Caco-2 (cell line): ENCODE results near the gene MID1. TPM values are rescaled to one million over a fixed set of nuclear protein-coding genes. Genes with fewer than 3 reads are reported as not detected.

ENCODE experiments used
- BruUV-seq: library from RNA; stranded (reverse); fragments of 400-500 nt; replicated peaks from 2 replicates; lab custom pipeline; 2021; lab: Mats Ljungman, UMichigan
- CTCF ChIA-PET: fragments of 300-600 bp; sonication (Branson Sonifier 250); formaldehyde crosslinking; loops from one replicate; lab custom pipeline; 2022; ENCODE audit warnings: antibody characterized with exemption; lab: Charles Lee
- POLR2A ChIA-PET: fragments of 300-600 bp; sonication (Branson Sonifier 250); formaldehyde crosslinking; loops from one replicate; lab custom pipeline; 2022; ENCODE audit warnings: antibody characterized with exemption; lab: Charles Lee
- DNase-seq, 2 experiments: peaks; one replicate each; pipeline versions ENCODE4 v3.0.0 to v3.0.0-alpha.2; 2020 to 2022
- H3K27me3 ChIP-seq: replicated peaks from 2 replicates; pipeline ENCODE4 v1.6.0; 2011; ENCODE audit warnings: low read length; ENCODE audit not compliant: control insufficient read depth, insufficient read depth
- H3K36me3 ChIP-seq: 2 replicates; pipeline ENCODE4 v1.5.1; 2011; ENCODE audit warnings: low read length; ENCODE audit not compliant: control insufficient read depth, insufficient read depth
- H3K4me1 ChIP-seq: fragments of 250-450 bp; sonication (Bioruptor Pico); 2 replicates; pipeline ENCODE4 v1.5.1; 2020; ENCODE audit warnings: mild to moderate bottlenecking
- H3K4me3 ChIP-seq: 2 replicates; pipeline ENCODE4 v1.5.1; 2011; ENCODE audit warnings: low read depth, mild to moderate bottlenecking, control low read depth, low read length
- H3K9me3 ChIP-seq: fragments of 250-450 bp; sonication (Bioruptor Pico); 2 replicates; pipeline ENCODE4 v1.5.1; 2020; ENCODE audit warnings: mild to moderate bottlenecking, moderate library complexity
- H3K27ac Mint-ChIP-seq: one replicate; pipeline ENCODE4 v1.8.0; 2022; ENCODE audit warnings: mixed read lengths; ENCODE audit not compliant: unreplicated experiment
- H3K27me3 Mint-ChIP-seq: one replicate; pipeline ENCODE4 v1.8.0; 2022; ENCODE audit warnings: mixed read lengths; ENCODE audit not compliant: insufficient read depth, unreplicated experiment
- H3K36me3 Mint-ChIP-seq: one replicate; pipeline ENCODE4 v1.8.0; 2022; ENCODE audit warnings: mild to moderate bottlenecking, mixed read lengths; ENCODE audit not compliant: insufficient read depth, unreplicated experiment
- H3K4me1 Mint-ChIP-seq: one replicate; pipeline ENCODE4 v1.8.0; 2022; ENCODE audit warnings: low read depth, mixed read lengths; ENCODE audit not compliant: unreplicated experiment
- H3K4me3 Mint-ChIP-seq: one replicate; pipeline ENCODE4 v1.8.0; 2022; ENCODE audit warnings: mild to moderate bottlenecking, moderate library complexity, mixed read lengths; ENCODE audit not compliant: unreplicated experiment
- H3K9me3 Mint-ChIP-seq: one replicate; pipeline ENCODE4 v1.8.0; 2022; ENCODE audit warnings: mixed read lengths; ENCODE audit not compliant: unreplicated experiment
- intact Hi-C: fragments of 100-400 bp; cut with micrococcal nuclease; formaldehyde crosslinking; loops from one replicate; pipeline ENCODE4 v1.10.0; 2022; ENCODE audit not compliant: unreplicated experiment
- total RNA-seq: library from RNA; stranded (reverse); gene quantifications from 2 replicates; pipeline ENCODE4 v1.2.3, GENCODE V29; 2022
- TF ChIP-seq, protein P1 (sequence below), 2 experiments: fragments of 200-600 bp in 1 of 2; IDR thresholded peaks; 1 replicate in 1 of 2; 2 replicates in 1 of 2; pipeline versions ENCODE4 v1.5.1 to v1.8.0; 2011 to 2022; ENCODE audit warnings: antibody characterized with exemption in 1 of 2, control low read depth in 1 of 2, inconsistent platforms in 1 of 2, low read depth in 1 of 2, low read length in 1 of 2, mild to moderate bottlenecking in 1 of 2, moderate library complexity in 1 of 2; ENCODE audit not compliant: insufficient read depth in 1 of 2, severe bottlenecking in 1 of 2, unreplicated experiment in 1 of 2

The MID1 gene
- total RNA-seq, 1 experiment from 2014 or later: 61.3 TPM

DNA sequence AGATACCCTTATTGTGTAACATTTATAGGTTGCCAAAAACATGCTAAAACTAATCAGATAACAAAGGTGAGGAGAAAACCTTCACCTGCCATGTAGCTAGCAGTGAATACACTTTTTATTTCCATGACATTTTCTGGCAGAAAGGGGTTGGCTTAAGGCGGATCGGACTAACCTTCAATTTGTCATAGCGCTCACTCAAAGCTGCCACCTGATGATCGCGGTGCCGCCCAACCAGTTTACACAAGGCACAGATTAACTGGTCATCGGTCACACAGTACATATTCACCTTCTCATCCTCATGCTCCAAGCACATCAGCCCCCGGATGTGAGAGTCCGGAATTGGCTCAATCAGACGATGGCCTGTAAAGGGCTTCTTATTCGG, 53.7 kb downstream of the MID1 start:
- ChIA-PET POLR2A (no interaction called here), CTCF (no interaction called here)
- Histone ChIP-seq H3K36me3 (peaks cover 1% of the 10 kb centered on the region; the same call in 1 of the 2 replicates), H3K4me3 (no peak overlapping the region), H3K9me3 (no peaks in the 10 kb centered on the region), H3K4me1 (no peaks in the 10 kb centered on the region), H3K27me3 (no peaks in the 10 kb centered on the region)
- no peaks in the 10 kb centered on the region for H3K9me3 Mint-ChIP-seq
- no peak overlapping the region for H3K4me3 Mint-ChIP-seq
- intact Hi-C loops: no loop called here
- no peak for DNase-seq
- H3K36me3 Mint-ChIP-seq: peaks cover 29% of the 10 kb centered on the region
- no peaks in the 10 kb centered on the region for H3K27me3 Mint-ChIP-seq
- H3K4me1 Mint-ChIP-seq: peaks cover 11% of the 10 kb centered on the region
- peak overlapping the region; percentile 2 for H3K27ac Mint-ChIP-seq
- TF ChIP-seq, protein P1, sequence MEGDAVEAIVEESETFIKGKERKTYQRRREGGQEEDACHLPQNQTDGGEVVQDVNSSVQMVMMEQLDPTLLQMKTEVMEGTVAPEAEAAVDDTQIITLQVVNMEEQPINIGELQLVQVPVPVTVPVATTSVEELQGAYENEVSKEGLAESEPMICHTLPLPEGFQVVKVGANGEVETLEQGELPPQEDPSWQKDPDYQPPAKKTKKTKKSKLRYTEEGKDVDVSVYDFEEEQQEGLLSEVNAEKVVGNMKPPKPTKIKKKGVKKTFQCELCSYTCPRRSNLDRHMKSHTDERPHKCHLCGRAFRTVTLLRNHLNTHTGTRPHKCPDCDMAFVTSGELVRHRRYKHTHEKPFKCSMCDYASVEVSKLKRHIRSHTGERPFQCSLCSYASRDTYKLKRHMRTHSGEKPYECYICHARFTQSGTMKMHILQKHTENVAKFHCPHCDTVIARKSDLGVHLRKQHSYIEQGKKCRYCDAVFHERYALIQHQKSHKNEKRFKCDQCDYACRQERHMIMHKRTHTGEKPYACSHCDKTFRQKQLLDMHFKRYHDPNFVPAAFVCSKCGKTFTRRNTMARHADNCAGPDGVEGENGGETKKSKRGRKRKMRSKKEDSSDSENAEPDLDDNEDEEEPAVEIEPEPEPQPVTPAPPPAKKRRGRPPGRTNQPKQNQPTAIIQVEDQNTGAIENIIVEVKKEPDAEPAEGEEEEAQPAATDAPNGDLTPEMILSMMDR (IDR thresholded peaks at IDR 0.05; ENCODE audit: insufficient read depth in 1 of 2, low read depth in 1 of 2, low read length in 1 of 2, severe bottlenecking in 1 of 2, unreplicated experiment in 1 of 2): no peak
- BruUV-seq: no TSS peak

DNA sequence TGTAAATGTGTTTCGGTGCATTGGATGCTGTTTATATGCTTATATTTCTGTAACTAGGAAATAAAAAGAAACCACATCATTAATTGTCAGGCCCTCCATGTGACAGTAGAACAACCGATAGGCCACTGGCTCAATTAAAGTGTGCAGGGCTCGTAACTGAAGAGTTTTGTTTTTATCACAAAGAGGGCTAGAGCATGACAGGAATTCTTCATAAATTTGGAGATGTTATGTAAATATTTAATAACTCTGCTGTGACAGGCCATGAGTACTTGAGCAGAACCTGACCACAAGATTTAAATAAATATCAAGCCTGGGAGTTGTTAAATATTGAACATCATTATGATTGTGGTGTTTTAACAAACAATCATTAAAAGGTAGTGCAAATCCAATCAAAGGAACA, 55.9 kb downstream of the MID1 start:
- POLR2A ChIA-PET: no interaction called here
- H3K4me1 ChIP-seq: no peaks in the 10 kb centered on the region

DNA sequence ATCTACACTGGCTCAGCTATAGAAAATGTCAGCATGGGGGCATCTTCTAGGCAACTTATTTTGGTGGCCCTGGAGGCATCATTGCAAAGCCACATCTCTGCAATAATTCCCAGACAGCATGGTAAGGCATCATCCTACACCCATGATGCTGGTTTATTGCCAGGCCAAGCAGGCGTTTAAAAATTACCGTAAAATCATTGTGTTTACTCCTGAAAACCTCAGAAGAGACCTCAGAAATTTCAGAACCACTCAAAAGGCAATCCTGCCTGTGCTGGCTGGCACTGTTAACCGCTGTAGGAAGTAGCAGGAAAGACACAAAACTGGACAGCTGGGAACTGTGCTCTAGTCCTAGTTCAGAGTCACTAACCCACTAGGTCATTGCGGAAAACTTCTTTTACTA, 63.2 kb downstream of the MID1 start:
- no peaks in the 10 kb centered on the region for H3K27me3 Mint-ChIP-seq
- Histone ChIP-seq H3K36me3 (no peaks in the 10 kb centered on the region), H3K4me3 (no peak overlapping the region), H3K27me3 (no peaks in the 10 kb centered on the region), H3K9me3 (no peaks in the 10 kb centered on the region), H3K4me1 (no peaks in the 10 kb centered on the region)
- H3K27ac Mint-ChIP-seq: no peak overlapping the region
- no peak overlapping the region for H3K4me3 Mint-ChIP-seq
- H3K4me1 Mint-ChIP-seq: peaks cover 7% of the 10 kb centered on the region
- no TSS peak for BruUV-seq
- H3K9me3 Mint-ChIP-seq: no peaks in the 10 kb centered on the region
- H3K36me3 Mint-ChIP-seq: no peaks in the 10 kb centered on the region
- TF ChIP-seq, protein P1 (IDR thresholded peaks at IDR 0.05; ENCODE audit: insufficient read depth in 1 of 2, low read depth in 1 of 2, low read length in 1 of 2, severe bottlenecking in 1 of 2, unreplicated experiment in 1 of 2): no peak
- POLR2A ChIA-PET: no interaction called here
- intact Hi-C loops: no loop called here
- no peak for DNase-seq
- CTCF ChIA-PET: no interaction called here

More for the DNA sequence above, 55.9 kb downstream of the MID1 start:
- no peaks in the 10 kb centered on the region for H3K4me1 Mint-ChIP-seq
- no peak overlapping the region for H3K4me3 Mint-ChIP-seq
- TF ChIP-seq, protein P1 (IDR thresholded peaks at IDR 0.05; ENCODE audit: insufficient read depth in 1 of 2, low read depth in 1 of 2, low read length in 1 of 2, severe bottlenecking in 1 of 2, unreplicated experiment in 1 of 2): no peak
- peaks cover 1% of the 10 kb centered on the region; the same call in 1 of the 2 replicates for H3K36me3 ChIP-seq
- H3K36me3 Mint-ChIP-seq: peaks cover 22% of the 10 kb centered on the region
- no TSS peak for BruUV-seq
- no peak overlapping the region for H3K27ac Mint-ChIP-seq
- no peak for DNase-seq
- no peaks in the 10 kb centered on the region for H3K27me3 Mint-ChIP-seq
- CTCF ChIA-PET: no interaction called here
- H3K27me3 ChIP-seq: no peaks in the 10 kb centered on the region
- no peak overlapping the region for H3K4me3 ChIP-seq
- intact Hi-C loops: no loop called here
- H3K9me3 Mint-ChIP-seq: no peaks in the 10 kb centered on the region
- no peaks in the 10 kb centered on the region for H3K9me3 ChIP-seq
